Measurements from ENCODE around the gene KRT12. TPM values are rescaled to one million over a fixed set of nuclear protein-coding genes. Genes with fewer than 3 reads are reported as not detected.
"Not testable (repeated sequence)": the region's sequence is repeated elsewhere in the genome, so short reads cannot be mapped to it uniquely, and the experiment has no call there.

KRT12 gene
- total RNA-seq, 4 donors from 2014 or later, result not detected

DNA sequence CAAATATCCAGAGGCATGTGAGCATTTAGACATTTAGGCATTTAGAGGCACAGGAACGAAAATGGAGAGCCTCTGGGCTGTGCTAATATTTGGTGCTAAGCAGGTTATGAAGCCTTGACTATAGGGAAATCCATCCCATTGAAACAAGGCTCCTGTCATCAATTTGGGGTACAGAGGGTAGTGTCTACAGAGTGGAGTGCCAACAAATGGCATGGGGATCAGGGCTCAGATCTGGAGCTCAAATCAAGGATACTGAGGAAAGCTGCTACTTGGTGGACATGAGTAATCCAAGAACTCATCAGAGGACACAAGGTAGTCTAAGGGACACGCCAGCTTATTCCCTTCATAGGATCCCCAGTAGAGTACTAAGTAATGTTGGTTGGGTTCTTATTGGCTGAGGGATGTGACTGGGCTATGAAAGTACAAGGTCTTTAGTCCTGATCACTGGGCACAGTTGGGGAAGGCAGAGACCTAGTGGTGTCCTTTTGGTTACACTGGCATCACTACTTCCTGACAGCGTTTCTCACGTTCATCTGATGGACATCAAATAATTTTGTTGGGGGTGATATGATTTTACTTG, 49.8 kb downstream of the KRT12 start:
- H3K4me3 ChIP-seq (ENCODE audit: low read depth, poor library complexity, severe bottlenecking), result no peak overlapping the region
- intact Hi-C loops (cut with DNase I; ENCODE audit: low total_unique reads), result no loop called here
- WGBS, 2 donors, result 85 to 91% methylated on average over 4 of the region's 4 CpGs
- DNase-seq (ENCODE audit: low spot score in 2 of 2), result no peak
- no peak for TF ChIP-seq POLR2A (IDR thresholded peaks at IDR 0.05)
- TF ChIP-seq, protein P1, sequence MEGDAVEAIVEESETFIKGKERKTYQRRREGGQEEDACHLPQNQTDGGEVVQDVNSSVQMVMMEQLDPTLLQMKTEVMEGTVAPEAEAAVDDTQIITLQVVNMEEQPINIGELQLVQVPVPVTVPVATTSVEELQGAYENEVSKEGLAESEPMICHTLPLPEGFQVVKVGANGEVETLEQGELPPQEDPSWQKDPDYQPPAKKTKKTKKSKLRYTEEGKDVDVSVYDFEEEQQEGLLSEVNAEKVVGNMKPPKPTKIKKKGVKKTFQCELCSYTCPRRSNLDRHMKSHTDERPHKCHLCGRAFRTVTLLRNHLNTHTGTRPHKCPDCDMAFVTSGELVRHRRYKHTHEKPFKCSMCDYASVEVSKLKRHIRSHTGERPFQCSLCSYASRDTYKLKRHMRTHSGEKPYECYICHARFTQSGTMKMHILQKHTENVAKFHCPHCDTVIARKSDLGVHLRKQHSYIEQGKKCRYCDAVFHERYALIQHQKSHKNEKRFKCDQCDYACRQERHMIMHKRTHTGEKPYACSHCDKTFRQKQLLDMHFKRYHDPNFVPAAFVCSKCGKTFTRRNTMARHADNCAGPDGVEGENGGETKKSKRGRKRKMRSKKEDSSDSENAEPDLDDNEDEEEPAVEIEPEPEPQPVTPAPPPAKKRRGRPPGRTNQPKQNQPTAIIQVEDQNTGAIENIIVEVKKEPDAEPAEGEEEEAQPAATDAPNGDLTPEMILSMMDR (IDR thresholded peaks at IDR 0.05), result no peak

DNA sequence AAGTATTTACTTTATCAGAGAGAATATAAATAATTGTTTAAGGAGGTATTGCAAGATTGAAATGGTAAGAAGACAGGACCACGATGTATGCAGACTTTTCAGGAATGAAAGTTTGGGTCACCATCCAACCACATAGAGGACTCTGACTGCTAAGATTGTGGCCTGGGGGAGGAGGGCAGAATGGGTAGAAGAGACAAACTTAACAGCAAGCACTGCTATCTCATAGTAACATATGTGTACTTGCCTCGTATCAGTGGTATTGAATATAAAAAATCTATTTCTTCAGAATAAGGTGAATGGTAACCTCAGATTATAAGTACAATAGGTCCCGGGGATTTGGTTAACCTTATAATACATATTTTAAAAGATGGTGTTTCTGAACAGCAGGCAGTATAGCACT, 50.5 kb downstream of the KRT12 start:
- 77 to 80% methylated on average over 3 of the region's 3 CpGs for WGBS, 2 donors
- no peak for DNase-seq (ENCODE audit: low spot score in 2 of 2)
- TF ChIP-seq, protein P1 (IDR thresholded peaks at IDR 0.05), result no peak
- TF ChIP-seq POLR2A (IDR thresholded peaks at IDR 0.05), result no peak
- no peak overlapping the region for H3K4me3 ChIP-seq (ENCODE audit: low read depth, poor library complexity, severe bottlenecking)
- intact Hi-C loops (cut with DNase I; ENCODE audit: low total_unique reads), result no loop called here

DNA sequence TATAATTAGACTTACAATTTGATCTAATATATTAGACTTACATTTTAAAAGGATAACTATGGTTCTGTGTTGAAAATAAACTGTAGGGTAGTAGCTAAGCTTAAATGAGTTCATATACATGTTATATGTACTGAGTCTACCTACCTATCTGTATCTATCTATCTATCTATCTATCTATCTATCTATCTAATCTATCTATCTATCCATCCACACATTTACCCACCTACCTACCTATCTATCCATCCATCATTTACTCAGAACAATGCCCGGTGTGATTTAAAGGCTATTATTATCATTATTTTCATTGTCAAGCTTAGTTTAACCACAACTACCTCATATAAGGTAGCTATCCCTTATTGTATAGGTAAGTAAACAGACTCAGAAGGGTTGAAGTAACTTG, 51.6 kb downstream of the KRT12 start:
- intact Hi-C loops (cut with DNase I; ENCODE audit: low total_unique reads), result no loop called here
- DNase-seq (ENCODE audit: low spot score in 2 of 2), result no peak
- no peak overlapping the region for H3K4me3 ChIP-seq (ENCODE audit: low read depth, poor library complexity, severe bottlenecking)
- 92 to 94% methylated on average over 1 of the region's 1 CpG for WGBS, 2 donors
- no peak for TF ChIP-seq POLR2A (IDR thresholded peaks at IDR 0.05)
- TF ChIP-seq, protein P1 (IDR thresholded peaks at IDR 0.05), result no peak

DNA sequence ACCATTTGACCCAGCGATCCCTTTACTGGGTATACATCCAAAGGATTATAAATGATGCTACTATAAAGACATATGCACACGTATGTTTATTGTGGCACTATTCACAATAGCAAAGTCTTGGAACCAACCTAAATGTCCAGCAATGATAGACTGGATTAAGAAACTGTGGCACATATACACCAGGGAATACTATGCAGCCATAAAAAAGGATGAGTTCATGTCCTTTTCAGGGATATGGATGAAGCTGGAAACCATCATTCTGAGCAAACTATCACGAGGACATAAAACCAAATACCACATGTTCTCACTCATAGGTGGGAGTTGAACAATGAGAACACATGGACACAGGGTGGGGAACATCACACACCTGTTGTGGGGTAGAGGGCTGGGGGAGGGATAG, 52.4 kb downstream of the KRT12 start:
- intact Hi-C loops (cut with DNase I; ENCODE audit: low total_unique reads); DNase-seq (ENCODE audit: low spot score in 2 of 2); H3K4me3 ChIP-seq (ENCODE audit: low read depth, poor library complexity, severe bottlenecking): not testable (repeated sequence)
- WGBS, 2 donors, result 72 to 93% methylated on average over 3 of the region's 3 CpGs

DNA sequence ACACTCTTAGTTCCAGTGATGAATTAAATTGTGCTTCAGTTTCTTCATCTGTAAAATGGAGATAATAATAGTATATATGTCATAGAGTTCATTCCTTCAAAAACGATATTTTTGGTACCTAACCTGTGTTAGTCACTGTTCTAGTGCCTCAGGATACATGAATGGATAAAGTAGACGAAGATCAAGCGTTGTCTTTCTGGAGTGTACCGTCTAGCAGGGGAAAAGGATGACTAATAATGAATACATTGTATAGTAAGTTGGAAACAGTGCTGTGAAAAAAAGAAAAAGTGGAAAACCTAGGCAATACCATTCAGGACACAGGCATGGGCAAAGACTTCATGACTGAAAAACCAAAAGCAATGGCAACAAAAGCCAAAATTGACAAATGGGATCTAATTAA, 53.2 kb downstream of the KRT12 start:
- 34 to 56% methylated on average over 4 of the region's 4 CpGs for WGBS, 2 donors
- intact Hi-C loops (cut with DNase I; ENCODE audit: low total_unique reads), result no loop called here
- DNase-seq (ENCODE audit: low spot score in 2 of 2), result no peak
- no peak overlapping the region for H3K4me3 ChIP-seq (ENCODE audit: low read depth, poor library complexity, severe bottlenecking)
- no peak for TF ChIP-seq POLR2A (IDR thresholded peaks at IDR 0.05)
- TF ChIP-seq, protein P1 (IDR thresholded peaks at IDR 0.05), result no peak

DNA sequence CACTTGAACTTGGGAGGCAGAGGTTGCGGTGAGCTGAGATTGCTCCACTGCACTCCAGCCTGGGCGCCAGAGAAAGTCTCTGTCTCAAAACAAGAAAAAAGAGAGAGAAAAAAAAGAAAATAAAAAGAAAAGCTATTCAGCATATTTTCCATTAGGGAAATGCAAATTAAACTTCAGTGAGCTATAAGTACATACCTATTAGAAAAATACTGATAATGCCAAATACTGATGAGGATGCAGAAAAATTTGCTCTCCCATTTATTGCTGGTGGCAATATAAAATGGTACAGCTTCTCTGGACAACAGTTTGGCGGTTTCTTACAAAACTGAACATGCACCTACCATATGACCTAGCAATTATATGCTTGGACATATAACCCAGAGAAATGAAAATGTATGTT, 54.4 kb downstream of the KRT12 start:
- no peak for TF ChIP-seq POLR2A (IDR thresholded peaks at IDR 0.05)
- TF ChIP-seq, protein P1 (IDR thresholded peaks at IDR 0.05), result no peak
- DNase-seq (ENCODE audit: low spot score in 2 of 2), result no peak
- no peak overlapping the region for H3K4me3 ChIP-seq (ENCODE audit: low read depth, poor library complexity, severe bottlenecking)
- 77 to 87% methylated on average over 3 of the region's 3 CpGs for WGBS, 2 donors
- intact Hi-C loops (cut with DNase I; ENCODE audit: low total_unique reads), result no loop called here

Other genes starting within 250 kb of the KRT12 start
- gene SMARCE1, start 219.4 kb downstream of the KRT12 start, total RNA-seq, result 10 to 100 TPM; 63.2 to 77.2 (median 67.6) TPM
- under 1 TPM in 2 of 4 donors, not detected in 2; 0.13 to 0.19 TPM for gene KRT222, start 202.0 kb downstream of the KRT12 start, total RNA-seq
- gene KRT24, start 163.5 kb downstream of the KRT12 start, total RNA-seq, result not detected
- 100 to 1,000 TPM in 1 of 4 donors, under 1 TPM in 1, not detected in 2; 0.59 to 111 TPM for gene KRT25, start 111.9 kb downstream of the KRT12 start, total RNA-seq
- 1 to 10 TPM in 1 of 4 donors, not detected in 3; 9.2 TPM for gene KRT26, start 95.0 kb downstream of the KRT12 start, total RNA-seq
- gene KRT27, start 84.7 kb downstream of the KRT12 start, total RNA-seq, result 10 to 100 TPM in 1 of 4 donors, 1 to 10 TPM in 1, under 1 TPM in 1, not detected in 1; 0.52 to 69.8 (median 1.3) TPM
- 1 to 10 TPM in 1 of 4 donors, not detected in 3; 6.0 TPM for gene KRT28, start 67.3 kb downstream of the KRT12 start, total RNA-seq
- 1,000 to 10,000 TPM; 4,878 to 8,317 (median 6,442) TPM for gene KRT10, start 44.6 kb downstream of the KRT12 start, total RNA-seq
- gene KRT20, start 18.0 kb upstream of the KRT12 start, total RNA-seq, result under 1 TPM in 1 of 4 donors, not detected in 3; 0.12 TPM
- gene KRT23, start 70.4 kb upstream of the KRT12 start, total RNA-seq, result 100 to 1,000 TPM; 302 to 577 (median 454) TPM
- 1 to 10 TPM in 1 of 4 donors, under 1 TPM in 1, not detected in 2; 0.51 to 8.8 TPM for gene KRT39, start 99.7 kb upstream of the KRT12 start, total RNA-seq
- 10 to 100 TPM in 1 of 4 donors, not detected in 3; 12.3 TPM for gene KRT40, start 117.1 kb upstream of the KRT12 start, total RNA-seq
- gene KRTAP3-3, start 126.9 kb upstream of the KRT12 start, total RNA-seq, result 10 to 100 TPM in 1 of 4 donors, not detected in 3; 11.6 TPM
- 10 to 100 TPM in 1 of 4 donors, not detected in 3; 84.1 TPM for gene KRTAP3-2, start 132.7 kb upstream of the KRT12 start, total RNA-seq
- 10 to 100 TPM in 1 of 4 donors, 1 to 10 TPM in 1, not detected in 2; 4.0 to 83.2 TPM for gene KRTAP3-1, start 141.9 kb upstream of the KRT12 start, total RNA-seq
- gene KRTAP1-5, start 160.0 kb upstream of the KRT12 start, total RNA-seq, result 100 to 1,000 TPM in 1 of 4 donors, 10 to 100 TPM in 1, under 1 TPM in 1, not detected in 1; 0.22 to 168 (median 10.9) TPM
- gene KRTAP1-4, start 163.0 kb upstream of the KRT12 start, total RNA-seq, result 1 to 10 TPM in 1 of 4 donors, not detected in 3; 4.2 TPM
- gene KRTAP1-3, start 167.7 kb upstream of the KRT12 start, total RNA-seq, result 100 to 1,000 TPM in 1 of 4 donors, 1 to 10 TPM in 1, not detected in 2; 1.6 to 107 TPM
- 100 to 1,000 TPM in 1 of 4 donors, 1 to 10 TPM in 1, under 1 TPM in 1, not detected in 1; 0.32 to 195 (median 5.1) TPM for gene KRTAP1-1, start 174.2 kb upstream of the KRT12 start, total RNA-seq
- gene KRTAP2-1, start 180.1 kb upstream of the KRT12 start, total RNA-seq, result 10 to 100 TPM in 1 of 4 donors, 1 to 10 TPM in 1, not detected in 2; 7.0 to 83.9 TPM
- gene KRTAP2-2, start 188.0 kb upstream of the KRT12 start, total RNA-seq, result 10 to 100 TPM in 1 of 4 donors, 1 to 10 TPM in 1, not detected in 2; 3.6 to 58.7 TPM
- 10 to 100 TPM in 1 of 4 donors, 1 to 10 TPM in 1, not detected in 2; 3.9 to 12.8 TPM for gene KRTAP2-3, start 192.9 kb upstream of the KRT12 start, total RNA-seq
- 10 to 100 TPM in 1 of 4 donors, not detected in 3; 61.4 TPM for gene KRTAP2-4, start 198.7 kb upstream of the KRT12 start, total RNA-seq
- gene KRTAP4-7, start 216.9 kb upstream of the KRT12 start, total RNA-seq, result 10 to 100 TPM in 1 of 4 donors, 1 to 10 TPM in 1, under 1 TPM in 1, not detected in 1; 0.54 to 73.1 (median 2.4) TPM
- gene KRTAP4-8, start 230.9 kb upstream of the KRT12 start, total RNA-seq, result 10 to 100 TPM in 1 of 4 donors, not detected in 3; 27.3 TPM
- not detected for gene KRTAP4-16, start 235.0 kb upstream of the KRT12 start, total RNA-seq
- 10 to 100 TPM in 1 of 4 donors, 1 to 10 TPM in 1, under 1 TPM in 1, not detected in 1; 0.44 to 73.5 (median 2.6) TPM for gene KRTAP4-9, start 238.2 kb upstream of the KRT12 start, total RNA-seq

All from lower leg skin (tissue), 4 donors.